Stimulated activated CD4-positive, alpha-beta T cell treated with anti-CD3 and anti-CD28 coated beads, Interleukin-12 subunit alpha, Interleukin-12 subunit beta, amount 100 ng/mL, for 24 hours (primary cell): ENCODE data around the gene RERE.
"Not testable (repeated sequence)": the region's sequence is repeated elsewhere in the genome, so short reads cannot be mapped to it uniquely, and the experiment has no call there.

Experiments
- DNase-seq, 2 experiments: peaks; one replicate each; pipeline ENCODE4 v3.0.0-alpha.2; 2020; ENCODE audit warnings: low read depth in 2 of 2

RERE gene

DNA sequence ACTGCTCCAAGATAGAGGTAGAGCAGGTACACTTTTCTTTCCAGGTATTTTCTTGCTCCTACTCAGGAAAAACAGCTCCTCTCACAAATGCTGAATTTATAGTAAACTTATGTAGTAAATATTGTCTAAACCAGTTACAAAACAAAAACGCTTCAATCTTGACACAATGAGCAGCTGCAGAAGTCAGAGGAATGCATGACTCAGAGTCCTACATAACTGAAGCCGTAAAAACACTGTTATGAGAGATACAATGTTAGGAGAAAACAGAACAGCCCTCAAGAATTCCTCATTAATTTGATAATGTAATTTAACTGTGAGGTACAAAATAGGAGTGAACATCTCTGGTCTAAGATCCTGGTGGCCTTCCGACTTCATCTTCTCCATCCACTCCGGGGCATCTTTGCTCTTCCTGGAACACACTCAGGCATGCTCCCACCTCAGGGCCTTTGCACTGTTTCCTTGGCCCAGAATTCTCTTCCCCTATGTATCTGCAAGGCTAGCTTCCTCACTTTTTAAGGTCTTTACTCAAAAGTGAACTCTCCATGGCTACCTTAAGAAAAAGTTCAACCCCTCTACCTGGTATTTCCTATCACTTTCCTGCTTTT, 361.0 kb downstream of the RERE start:
- no peak for DNase-seq

- no peak for DNase-seq
These were observed 361.6 kb downstream of the RERE start for GRCh38 chr1:8455700-8456307.

DNA sequence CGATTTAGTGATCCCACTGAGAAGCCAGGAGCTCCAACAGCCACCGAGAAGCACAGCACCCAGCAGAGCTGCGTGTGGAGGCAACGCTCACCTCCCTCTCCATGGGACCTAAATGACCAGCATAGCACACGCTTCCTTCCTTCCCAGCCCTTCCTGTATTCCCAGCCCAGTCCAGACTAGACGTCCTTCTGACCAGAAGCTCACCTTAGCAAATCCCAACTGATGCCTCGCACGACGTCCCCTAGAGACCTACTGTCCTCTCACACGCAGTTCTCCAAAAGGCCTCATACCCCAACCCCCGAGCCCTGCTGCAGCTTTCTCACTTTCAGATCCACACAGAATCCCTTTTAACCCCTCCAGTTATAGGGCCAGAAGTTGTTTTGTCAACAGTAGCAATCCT, 367.1 kb downstream of the RERE start:
- DNase-seq, result no peak

GRCh38 chr1:8448911-8449661, 368.4 kb downstream of the RERE start:
- no peak for DNase-seq

DNA sequence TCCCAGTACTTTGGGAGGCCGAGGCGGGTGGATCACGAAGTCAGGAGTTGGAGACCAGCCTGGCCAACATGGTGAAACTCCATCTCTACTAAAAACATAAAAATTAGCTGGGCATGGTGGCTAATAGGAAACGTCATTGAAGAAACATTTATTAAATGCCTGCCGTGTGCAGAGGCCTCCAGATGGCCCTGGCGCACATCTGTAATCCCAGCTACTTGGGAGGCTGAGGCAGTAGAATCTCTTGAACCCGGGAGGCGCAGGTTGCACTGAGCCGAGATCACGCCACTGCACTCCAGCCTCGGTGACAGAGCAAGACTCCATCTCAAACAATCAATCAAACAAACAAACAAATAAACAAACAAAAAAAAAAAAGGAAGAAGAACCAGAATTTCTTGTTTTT, 368.9 kb downstream of the RERE start:
- not testable (repeated sequence) for DNase-seq

DNA sequence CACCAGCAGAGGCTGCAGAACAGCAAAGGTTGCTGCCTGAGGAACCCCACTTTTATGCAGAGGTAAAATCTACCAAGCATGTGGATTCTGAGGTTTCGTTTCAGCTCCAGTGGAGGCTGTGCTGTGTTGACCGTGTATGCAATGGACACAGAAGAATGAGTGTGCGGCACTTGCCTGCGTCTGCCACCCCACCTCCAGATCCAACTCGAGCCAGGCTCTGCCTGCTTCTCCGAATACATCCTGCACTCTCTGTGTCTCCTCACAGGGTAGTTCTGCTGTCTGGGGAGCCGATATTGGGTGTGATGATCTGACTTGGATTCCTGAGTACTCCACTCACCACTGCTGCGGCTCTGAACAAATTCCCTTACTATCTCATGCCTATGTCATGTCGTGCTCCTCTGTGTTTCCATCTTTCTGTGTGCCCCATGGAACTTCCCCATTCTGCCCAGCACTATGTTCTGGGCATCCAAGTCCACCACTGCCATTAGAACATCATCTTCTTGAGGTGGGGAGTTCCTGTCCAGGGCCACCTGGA, 369.8 kb downstream of the RERE start:
- no peak for DNase-seq

DNA sequence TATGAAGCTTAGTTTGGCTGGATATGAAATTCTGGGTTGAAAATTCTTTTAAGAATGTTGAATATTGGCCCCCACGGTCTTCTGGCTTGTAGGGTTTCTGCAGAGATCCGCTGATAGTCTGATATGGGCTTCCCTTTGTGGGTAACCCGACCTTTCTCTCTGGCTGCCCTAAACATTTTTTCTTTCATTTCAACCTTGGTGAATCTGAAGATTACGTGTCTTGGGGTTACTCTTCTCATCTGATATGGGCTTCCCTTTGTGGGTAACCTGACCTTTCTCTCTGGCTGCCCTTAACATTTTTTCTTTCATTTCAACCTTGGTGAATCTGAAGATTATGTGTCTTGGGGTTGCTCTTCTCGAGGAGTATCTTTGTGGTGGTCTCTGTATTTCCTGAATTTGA, 371.3 kb downstream of the RERE start:
- not testable (repeated sequence) for DNase-seq

- no peak for DNase-seq
These were observed 373.8 kb downstream of the RERE start for GRCh38 chr1:8443558-8444194.

- no peak for DNase-seq
These were observed 376.0 kb downstream of the RERE start for GRCh38 chr1:8441426-8441825.

- no peak for DNase-seq
These were observed 378.3 kb downstream of the RERE start for GRCh38 chr1:8439015-8439702.

DNA sequence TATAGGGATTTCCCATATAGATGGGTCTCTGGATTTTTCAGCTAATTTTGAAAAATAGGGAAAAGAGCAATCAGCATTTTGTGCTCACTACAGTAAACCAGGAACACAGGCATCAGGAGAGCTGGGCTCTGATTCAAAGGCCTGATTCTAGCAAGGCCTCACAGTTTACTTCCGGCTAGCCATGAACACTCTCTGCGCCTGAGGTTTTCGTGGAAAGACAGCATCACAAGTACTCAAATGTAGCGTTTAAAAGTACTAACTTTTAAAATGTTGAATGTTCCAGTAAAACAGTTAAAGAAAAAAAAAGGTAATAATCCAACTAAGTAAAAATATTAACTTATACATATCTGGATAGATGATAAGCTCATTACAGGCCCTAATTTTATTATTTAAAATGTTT, 379.0 kb downstream of the RERE start:
- no peak for DNase-seq

- DNase-seq, result no peak
These were observed 380.1 kb downstream of the RERE start for GRCh38 chr1:8437347-8437746.

GRCh38 chr1:8435569-8436071, 381.8 kb downstream of the RERE start:
- no peak for DNase-seq

- DNase-seq, result no peak
These were observed 383.3 kb downstream of the RERE start for GRCh38 chr1:8434101-8434500.

DNA sequence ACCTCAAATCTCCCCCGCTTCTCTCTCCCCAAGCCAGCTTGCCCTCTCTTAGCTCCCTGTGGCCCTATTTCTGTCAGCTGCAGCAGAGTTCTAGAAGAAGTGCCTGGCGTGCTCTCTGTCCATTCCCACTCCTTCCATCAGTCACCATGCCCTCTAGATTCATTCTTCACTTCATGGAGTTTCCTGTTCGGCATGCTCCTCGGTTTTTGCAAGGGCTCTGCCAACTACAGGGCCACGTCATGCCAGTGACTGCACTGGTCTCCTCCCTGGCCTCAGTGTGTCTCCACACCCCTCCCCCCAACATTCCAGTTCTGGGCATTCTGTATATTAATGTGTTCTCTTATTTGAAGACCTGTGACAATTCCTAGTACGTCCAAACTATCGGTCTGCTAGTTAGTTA, 385.7 kb downstream of the RERE start:
- DNase-seq, result no peak

- DNase-seq, result no peak
These were observed 386.4 kb downstream of the RERE start for GRCh38 chr1:8431019-8431418.

DNA sequence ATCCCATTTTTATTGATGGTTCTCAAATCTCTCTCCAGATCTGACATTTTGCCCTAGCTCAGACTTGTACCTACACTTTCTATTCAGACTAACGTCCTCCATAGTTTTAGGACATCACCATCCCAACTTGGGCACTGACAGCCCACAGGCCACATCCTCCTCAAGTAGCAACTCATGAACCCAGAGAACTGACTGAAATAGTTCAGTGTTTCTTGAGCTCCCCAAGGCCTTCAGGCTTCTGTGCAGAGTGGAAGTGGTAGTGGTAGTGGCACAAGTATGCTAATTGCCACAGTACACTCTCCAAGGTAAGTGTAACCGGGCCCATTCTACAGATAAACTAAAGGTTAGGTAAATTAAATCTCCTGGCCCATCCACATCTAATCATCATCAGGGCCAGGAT, 387.0 kb downstream of the RERE start:
- DNase-seq, result no peak

DNA sequence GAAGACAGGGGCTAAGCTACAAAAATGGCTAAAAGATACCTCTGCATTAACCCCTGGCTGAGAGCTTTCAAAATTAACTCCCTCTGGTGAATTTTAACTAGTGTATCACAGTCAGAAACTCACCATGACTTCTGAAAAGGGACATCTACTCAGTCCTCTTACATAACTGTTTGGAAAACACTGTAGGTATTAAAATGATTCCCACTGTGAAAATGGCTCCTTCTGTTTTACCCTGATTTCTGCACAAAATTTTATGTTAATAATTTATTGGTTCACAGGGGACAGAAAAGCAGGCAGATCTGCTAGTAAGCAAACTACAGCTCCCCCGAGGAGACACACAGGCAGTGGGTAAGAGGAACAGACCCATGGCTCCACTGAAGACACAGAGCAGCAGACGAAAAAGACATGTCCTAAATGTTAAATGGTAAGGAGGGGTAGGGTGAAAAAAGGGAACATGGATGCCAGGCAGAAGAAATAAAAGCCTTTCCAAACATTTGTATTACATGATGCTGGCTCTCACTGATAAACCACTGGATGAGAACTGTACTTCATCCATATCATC, 387.8 kb downstream of the RERE start:
- DNase-seq, result no peak

- DNase-seq, result no peak
These were observed 389.0 kb downstream of the RERE start for GRCh38 chr1:8428441-8428840.

DNA sequence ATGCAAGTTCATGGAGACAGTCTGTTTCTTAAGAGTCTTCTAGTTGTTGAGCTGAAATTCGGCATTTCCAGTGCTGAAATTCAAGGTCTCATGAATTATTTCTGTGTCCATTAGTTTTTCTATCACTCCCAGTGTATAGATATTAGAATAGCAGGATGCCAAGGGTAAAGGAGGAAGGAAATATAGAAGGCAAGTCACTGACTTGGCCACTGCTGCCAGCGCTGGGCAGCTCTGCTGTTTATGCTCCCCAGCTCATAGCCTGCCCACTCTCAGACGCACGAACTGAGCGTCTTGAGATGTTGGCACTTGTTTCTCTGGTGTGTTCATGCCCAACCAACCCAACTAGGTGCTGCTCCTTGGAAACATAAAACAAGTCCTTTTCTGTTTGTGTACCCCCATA, 389.5 kb downstream of the RERE start:
- no peak for DNase-seq

DNA sequence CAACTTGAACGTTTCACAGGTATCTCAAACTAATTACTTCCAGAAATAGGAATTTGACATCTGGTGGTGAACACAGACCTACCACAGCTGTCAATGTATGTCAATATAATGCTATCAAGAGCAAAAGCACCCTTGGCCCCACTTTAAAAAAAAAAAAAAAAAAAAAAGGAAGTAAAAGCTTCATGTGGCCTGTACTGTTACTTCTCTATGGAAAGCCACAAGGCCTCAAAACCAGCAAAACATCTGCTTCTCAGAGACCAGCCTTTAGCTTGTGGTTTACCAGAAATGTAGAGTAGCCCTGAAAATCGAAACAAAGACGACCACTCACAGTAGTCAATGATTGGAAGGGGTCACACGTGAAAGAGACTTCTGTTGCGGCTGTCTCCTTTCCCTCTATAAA, 389.9 kb downstream of the RERE start:
- no peak for DNase-seq
